ENCODE results near the gene PNMA5.

DNA sequence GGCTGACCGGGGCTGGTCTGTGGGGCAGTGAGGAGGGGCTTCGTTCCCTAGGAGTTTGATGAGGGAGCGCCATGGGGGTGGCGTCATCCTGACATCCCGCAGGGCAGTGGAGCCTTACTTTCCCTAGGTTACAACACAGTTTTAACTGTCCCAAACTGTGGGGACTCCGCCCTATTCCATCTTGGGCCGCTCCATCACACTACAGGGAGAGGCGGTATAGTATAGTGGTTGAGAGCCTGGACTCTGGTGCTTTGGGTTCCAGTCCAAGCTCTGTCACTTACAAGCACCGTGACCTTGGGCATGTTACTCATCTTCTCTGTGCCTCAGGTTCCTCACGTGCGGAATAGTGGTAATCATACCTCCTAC is 51.9 kb downstream of the PNMA5 start:
- TF ChIP-seq, protein P1, sequence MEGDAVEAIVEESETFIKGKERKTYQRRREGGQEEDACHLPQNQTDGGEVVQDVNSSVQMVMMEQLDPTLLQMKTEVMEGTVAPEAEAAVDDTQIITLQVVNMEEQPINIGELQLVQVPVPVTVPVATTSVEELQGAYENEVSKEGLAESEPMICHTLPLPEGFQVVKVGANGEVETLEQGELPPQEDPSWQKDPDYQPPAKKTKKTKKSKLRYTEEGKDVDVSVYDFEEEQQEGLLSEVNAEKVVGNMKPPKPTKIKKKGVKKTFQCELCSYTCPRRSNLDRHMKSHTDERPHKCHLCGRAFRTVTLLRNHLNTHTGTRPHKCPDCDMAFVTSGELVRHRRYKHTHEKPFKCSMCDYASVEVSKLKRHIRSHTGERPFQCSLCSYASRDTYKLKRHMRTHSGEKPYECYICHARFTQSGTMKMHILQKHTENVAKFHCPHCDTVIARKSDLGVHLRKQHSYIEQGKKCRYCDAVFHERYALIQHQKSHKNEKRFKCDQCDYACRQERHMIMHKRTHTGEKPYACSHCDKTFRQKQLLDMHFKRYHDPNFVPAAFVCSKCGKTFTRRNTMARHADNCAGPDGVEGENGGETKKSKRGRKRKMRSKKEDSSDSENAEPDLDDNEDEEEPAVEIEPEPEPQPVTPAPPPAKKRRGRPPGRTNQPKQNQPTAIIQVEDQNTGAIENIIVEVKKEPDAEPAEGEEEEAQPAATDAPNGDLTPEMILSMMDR (conservative IDR thresholded peaks at IDR 0.05; ENCODE audit: low read length) = no peak
- TF ChIP-seq EZH2phosphoT487 (IDR thresholded peaks at IDR 0.05; ENCODE audit: borderline replicate concordance) = no peak
